Measurements from ENCODE around the gene TMBIM4. TPM values are rescaled to one million over a fixed set of nuclear protein-coding genes. Genes with fewer than 3 reads are reported as not detected.

TMBIM4 gene
- polyA plus RNA-seq, 4 donors = 148 to 167 (median 163) TPM

GRCh38 chr12:66142826-66143225 is 27.0 kb downstream of the TMBIM4 start:
- no peak for DNase-seq (ENCODE audit: low read depth in 4 of 4, low spot score in 3 of 4)

GRCh38 chr12:66141299-66141698 is 28.5 kb downstream of the TMBIM4 start:
- no peak for DNase-seq (ENCODE audit: low read depth in 4 of 4, low spot score in 3 of 4)

GRCh38 chr12:66140731-66141130 is 29.1 kb downstream of the TMBIM4 start:
- no peak for DNase-seq (ENCODE audit: low read depth in 4 of 4, low spot score in 3 of 4)

GRCh38 chr12:66139328-66139727 is 30.5 kb downstream of the TMBIM4 start:
- no peak for DNase-seq (ENCODE audit: low read depth in 4 of 4, low spot score in 3 of 4)

- no peak for DNase-seq (ENCODE audit: low read depth in 4 of 4, low spot score in 3 of 4)
Observed at GRCh38 chr12:66137937-66138336, 31.9 kb downstream of the TMBIM4 start.

GRCh38 chr12:66132408-66132807 is 37.4 kb downstream of the TMBIM4 start:
- DNase-seq (ENCODE audit: low read depth in 4 of 4, low spot score in 3 of 4) = no peak

GRCh38 chr12:66131067-66131688 is 38.6 kb downstream of the TMBIM4 start:
- no peak for DNase-seq (ENCODE audit: low read depth in 4 of 4, low spot score in 3 of 4)

GRCh38 chr12:66130267-66131066 is 39.3 kb downstream of the TMBIM4 start, which contains the start of gene LLPH:
LLPH (minus strand) TSS chr12:66130750; CDS start chr12:66129106, 1,644 bp downstream.
- peak; percentile 79 to 88 (median 85) for DNase-seq (ENCODE audit: low read depth in 4 of 4, low spot score in 3 of 4)

GRCh38 chr12:66129934-66130266 is 39.9 kb downstream of the TMBIM4 start:
- DNase-seq (ENCODE audit: low read depth in 4 of 4, low spot score in 3 of 4) = no peak

GRCh38 chr12:66127650-66128049 is 42.1 kb downstream of the TMBIM4 start:
- no peak for DNase-seq (ENCODE audit: low read depth in 4 of 4, low spot score in 3 of 4)

GRCh38 chr12:66120477-66120876 is 49.3 kb downstream of the TMBIM4 start:
- no peak for DNase-seq (ENCODE audit: low read depth in 4 of 4, low spot score in 3 of 4)

GRCh38 chr12:66119870-66120241 is 49.9 kb downstream of the TMBIM4 start:
- DNase-seq (ENCODE audit: low read depth in 4 of 4, low spot score in 3 of 4) = no peak

GRCh38 chr12:66119229-66119869 is 50.4 kb downstream of the TMBIM4 start:
- DNase-seq (ENCODE audit: low read depth in 4 of 4, low spot score in 3 of 4) = no peak

- no peak for DNase-seq (ENCODE audit: low read depth in 4 of 4, low spot score in 3 of 4)
Observed at GRCh38 chr12:66118240-66118891, 51.4 kb downstream of the TMBIM4 start.

GRCh38 chr12:66117242-66117641 is 52.6 kb downstream of the TMBIM4 start:
- no peak for DNase-seq (ENCODE audit: low read depth in 4 of 4, low spot score in 3 of 4)

GRCh38 chr12:66115071-66115600 is 54.7 kb downstream of the TMBIM4 start:
- no peak for DNase-seq (ENCODE audit: low read depth in 4 of 4, low spot score in 3 of 4)

- DNase-seq (ENCODE audit: low read depth in 4 of 4, low spot score in 3 of 4) = no peak
Observed at GRCh38 chr12:66113471-66113870, 56.3 kb downstream of the TMBIM4 start.

GRCh38 chr12:66111605-66112004 is 58.2 kb downstream of the TMBIM4 start:
- no peak for DNase-seq (ENCODE audit: low read depth in 4 of 4, low spot score in 3 of 4)

- DNase-seq (ENCODE audit: low read depth in 4 of 4, low spot score in 3 of 4) = no peak
Observed at GRCh38 chr12:66109056-66109455, 60.7 kb downstream of the TMBIM4 start.

- DNase-seq (ENCODE audit: low read depth in 4 of 4, low spot score in 3 of 4) = no peak
Observed at GRCh38 chr12:66108386-66108785, 61.4 kb downstream of the TMBIM4 start.

- DNase-seq (ENCODE audit: low read depth in 4 of 4, low spot score in 3 of 4) = peak; percentile 86 to 88 (median 86)
Observed at GRCh38 chr12:66107451-66107915, 62.3 kb downstream of the TMBIM4 start.

Measured in right renal pelvis (tissue), 4 donors.